GM21786 (cell line): Measurements from ENCODE around the gene HDLBP.

Experiments
- ATAC-seq: cut with Tn5 transposase; IDR thresholded peaks from one replicate; pipeline ENCODE4 v1.9.1; 2021; ENCODE audit not compliant: unreplicated experiment

The HDLBP gene

GRCh38 chr2:241275504-241275903, 40.0 kb downstream of the HDLBP start:
- ATAC-seq: no peak

GRCh38 chr2:241274127-241274526, 41.3 kb downstream of the HDLBP start:
- no peak for ATAC-seq

GRCh38 chr2:241273210-241274020, 42.1 kb downstream of the HDLBP start:
- ATAC-seq: no peak

- ATAC-seq: peak; percentile 41
These were observed 42.9 kb downstream of the HDLBP start for GRCh38 chr2:241272303-241273209.

GRCh38 chr2:241271706-241272302, 43.7 kb downstream of the HDLBP start:
- ATAC-seq: peak; percentile 45

- ATAC-seq: no peak
These were observed 44.9 kb downstream of the HDLBP start for GRCh38 chr2:241270531-241270930.

- ATAC-seq: no peak
These were observed 45.6 kb downstream of the HDLBP start for GRCh38 chr2:241269707-241270520.

GRCh38 chr2:241268716-241269445, 46.6 kb downstream of the HDLBP start:
- no peak for ATAC-seq

GRCh38 chr2:241268306-241268705, 47.2 kb downstream of the HDLBP start:
- no peak for ATAC-seq

GRCh38 chr2:241267249-241268067, 48.0 kb downstream of the HDLBP start:
- no peak for ATAC-seq

GRCh38 chr2:241265506-241265905, 50.0 kb downstream of the HDLBP start:
- ATAC-seq: no peak

- ATAC-seq: no peak
These were observed 52.4 kb downstream of the HDLBP start for GRCh38 chr2:241263061-241263460.

GRCh38 chr2:241261628-241262027, 53.8 kb downstream of the HDLBP start:
- no peak for ATAC-seq

- no peak for ATAC-seq
These were observed 54.6 kb downstream of the HDLBP start for GRCh38 chr2:241260911-241261310.

- ATAC-seq: no peak
These were observed 56.8 kb downstream of the HDLBP start for GRCh38 chr2:241258505-241259280.

- ATAC-seq: no peak
These were observed 57.9 kb downstream of the HDLBP start for GRCh38 chr2:241257419-241258032.

GRCh38 chr2:241256168-241256545, 59.3 kb downstream of the HDLBP start:
- no peak for ATAC-seq

GRCh38 chr2:241255542-241256167, 59.8 kb downstream of the HDLBP start:
- no peak for ATAC-seq
